HepG2 (cell line): ENCODE measurements around the gene RPRML. TPM values are rescaled to one million over a fixed set of nuclear protein-coding genes. Genes with fewer than 3 reads are reported as not detected.
A peak's percentile ranks its signal among the peaks of the same experiment; 100 is the strongest.

Experiments used
- AHR ChIP-seq: IDR thresholded peaks from 2 replicates; pipeline ENCODE4 v1.6.1; 2018; ENCODE audit warnings: missing genetic modification reagents, missing compliant biosample characterization
- ATRX ChIP-seq: sonication (generic); formaldehyde crosslinking; IDR thresholded peaks from 2 replicates; pipeline ENCODE4 v1.4.0; 2020; ENCODE audit warnings: missing genetic modification reagents, borderline replicate concordance
- CC2D1A ChIP-seq: sonication (generic); formaldehyde crosslinking; IDR thresholded peaks from 2 replicates; pipeline ENCODE4 v1.8.1; 2023; ENCODE audit warnings: mild to moderate bottlenecking, missing genetic modification reagents
- ELF3 ChIP-seq: IDR thresholded peaks from 2 replicates; pipeline ENCODE4 v1.6.1; 2016; ENCODE audit warnings: missing genetic modification reagents, missing compliant biosample characterization
- ELF4 ChIP-seq: sonication (generic); formaldehyde crosslinking; IDR thresholded peaks from 2 replicates; pipeline ENCODE4 v1.5.0; 2020; ENCODE audit warnings: missing genetic modification reagents, mild to moderate bottlenecking, moderate library complexity, borderline replicate concordance
- GATAD2A ChIP-seq: IDR thresholded peaks from 2 replicates; pipeline ENCODE4 v1.6.1; 2016
- MATR3 ChIP-seq: sonication (generic); formaldehyde crosslinking; IDR thresholded peaks from 2 replicates; pipeline ENCODE4 v1.4.0; 2020; ENCODE audit warnings: missing genetic modification reagents
- MEIS1 ChIP-seq: sonication (generic); formaldehyde crosslinking; IDR thresholded peaks from 2 replicates; pipeline ENCODE4 v1.9.0; 2021; ENCODE audit warnings: mild to moderate bottlenecking, missing genetic modification reagents, moderate library complexity, borderline replicate concordance
- NFKBIZ ChIP-seq: IDR thresholded peaks from 2 replicates; pipeline ENCODE4 v1.6.1; 2018; ENCODE audit warnings: missing genetic modification reagents, missing compliant biosample characterization
- NPAS2 ChIP-seq: sonication (generic); formaldehyde crosslinking; IDR thresholded peaks from 2 replicates; pipeline ENCODE4 v1.8.0; 2022; ENCODE audit warnings: mild to moderate bottlenecking, missing genetic modification reagents, borderline replicate concordance
- PCBP2 ChIP-seq: fragments of 200-400 bp; formaldehyde crosslinking; optimal IDR thresholded peaks from 2 replicates; pipeline ENCODE3; 2018; ENCODE audit warnings: low read length, low read depth; ENCODE audit not compliant: poor library complexity, severe bottlenecking
- POLR2G ChIP-seq: fragments of 200-400 bp; formaldehyde crosslinking; IDR thresholded peaks from 2 replicates; pipeline ENCODE4 v1.6.1; 2018; ENCODE audit warnings: mild to moderate bottlenecking, low read depth, low read length, moderate library complexity
- PTBP1 ChIP-seq: fragments of 200-400 bp; formaldehyde crosslinking; IDR thresholded peaks from 2 replicates; pipeline ENCODE4 v1.6.1; 2018; ENCODE audit warnings: low read length, low read depth; ENCODE audit not compliant: poor library complexity, severe bottlenecking
- RCOR2 ChIP-seq: IDR thresholded peaks from 2 replicates; pipeline ENCODE4 v1.6.1; 2016; ENCODE audit warnings: missing biosample characterization, missing genetic modification reagents
- SYNCRIP ChIP-seq: fragments of 200-400 bp; formaldehyde crosslinking; IDR thresholded peaks from 2 replicates; pipeline ENCODE4 v1.6.1; 2018; ENCODE audit warnings: mild to moderate bottlenecking, low read depth, low read length; ENCODE audit not compliant: insufficient read depth
- TBX3 ChIP-seq: fragments of 450-650 bp; IDR thresholded peaks from 2 replicates; pipeline ENCODE4 v1.6.1; 2017; ENCODE audit warnings: antibody characterized with exemption, mild to moderate bottlenecking, inconsistent platforms, borderline replicate concordance
- ZFP82 ChIP-seq: sonication (generic); formaldehyde crosslinking; IDR thresholded peaks from 2 replicates; pipeline ENCODE4 v1.5.1; 2020; ENCODE audit warnings: mild to moderate bottlenecking, missing genetic modification reagents, borderline replicate concordance
- ZFYVE20 ChIP-seq: sonication (generic); formaldehyde crosslinking; IDR thresholded peaks from 2 replicates; pipeline ENCODE4 v1.8.0; 2023; ENCODE audit warnings: low read depth, mild to moderate bottlenecking, moderate library complexity, missing genetic modification reagents, borderline replicate concordance
- ZNF343 ChIP-seq: sonication (generic); formaldehyde crosslinking; IDR thresholded peaks from 2 replicates; pipeline ENCODE4 v1.4.0; 2020; ENCODE audit warnings: mild to moderate bottlenecking, missing genetic modification reagents
- ZNF569 ChIP-seq: sonication (generic); formaldehyde crosslinking; IDR thresholded peaks from 2 replicates; pipeline ENCODE4 v1.5.0; 2020; ENCODE audit warnings: mild to moderate bottlenecking, missing genetic modification reagents, moderate library complexity, borderline replicate concordance
- ZNF629 ChIP-seq: sonication (generic); formaldehyde crosslinking; conservative IDR thresholded peaks from 2 replicates; pipeline ENCODE4 v1.5.0; 2020; ENCODE audit warnings: missing genetic modification reagents
- ZNF660 ChIP-seq: sonication (generic); formaldehyde crosslinking; IDR thresholded peaks from 2 replicates; pipeline ENCODE4 v1.5.1; 2020; ENCODE audit warnings: mild to moderate bottlenecking, low read depth, missing genetic modification reagents, borderline replicate concordance
- ZNF713 ChIP-seq: sonication (generic); formaldehyde crosslinking; IDR thresholded peaks from 2 replicates; pipeline ENCODE4 v1.4.0; 2020; ENCODE audit warnings: mild to moderate bottlenecking, missing genetic modification reagents
- ZNF768 ChIP-seq: sonication (generic); formaldehyde crosslinking; IDR thresholded peaks from 2 replicates; pipeline ENCODE4 v1.4.0; 2020; ENCODE audit warnings: missing genetic modification reagents
- ZNF891 ChIP-seq: sonication (generic); formaldehyde crosslinking; IDR thresholded peaks from 2 replicates; pipeline ENCODE4 v1.5.0; 2020; ENCODE audit warnings: mild to moderate bottlenecking, missing genetic modification reagents
- ZSCAN29 ChIP-seq: sonication (generic); formaldehyde crosslinking; conservative IDR thresholded peaks from 2 replicates; pipeline ENCODE4 v1.4.0; 2020; ENCODE audit warnings: mild to moderate bottlenecking, missing genetic modification reagents
- polyA plus RNA-seq, 8 experiments: library from polyadenylated mRNA; depleted of rRNA in 3 of 8; stranded (reverse) in 7 of 8; unstranded in 1 of 8; fragments of >200 nt; fragmentation: Illumina TruSeq in 4 of 8; extraction: Trizol in 4 of 8; gene quantifications; 2 replicates each; pipeline versions ENCODE4 v1.2.1 to v1.2.3, GENCODE V29; 2011 to 2016; ENCODE audit warnings: low read depth in 4 of 8, missing spikeins in 1 of 8, mixed read lengths in 1 of 8; ENCODE audit not compliant: insufficient read depth in 1 of 8
- total RNA-seq, 5 experiments: library from RNA; depleted of rRNA; stranded (reverse); fragments of >200 nt; fragmentation: Illumina TruSeq; extraction: Trizol; gene quantifications; 2 replicates each; pipeline ENCODE4 v1.2.3, GENCODE V29; 2016; ENCODE audit warnings: low read depth in 1 of 5
- TF ChIP-seq, protein P1 (sequence below): IDR thresholded peaks from 2 replicates; pipeline ENCODE4 v1.6.1; 2018; ENCODE audit warnings: missing genetic modification reagents
- TF ChIP-seq, protein P2 (sequence below): sonication (generic); formaldehyde crosslinking; IDR thresholded peaks from 2 replicates; pipeline ENCODE4 v1.4.0; 2020; ENCODE audit warnings: mild to moderate bottlenecking, missing genetic modification reagents, borderline replicate concordance

RPRML gene
- total and polyA plus RNA-seq, 2 of the 13 experiments (the other 11 are each of a cell fraction or from before 2014, with no cell fraction given), result not detected

DNA sequence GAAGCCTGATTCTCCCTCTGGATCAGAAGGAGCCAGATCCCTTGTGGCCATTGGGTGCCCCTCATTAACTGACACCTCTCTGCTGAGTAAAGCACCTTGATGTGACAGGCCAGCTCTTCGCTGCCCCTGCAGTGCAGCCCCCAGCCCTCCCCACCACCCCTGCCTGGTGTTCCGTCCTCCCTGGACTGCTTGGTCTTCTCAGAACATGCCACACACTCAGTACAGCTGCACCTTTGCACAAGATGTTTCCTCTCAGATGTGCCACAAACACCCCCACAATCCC lies 35.9 kb downstream of the RPRML start (continued):
- TF ChIP-seq, protein P1, sequence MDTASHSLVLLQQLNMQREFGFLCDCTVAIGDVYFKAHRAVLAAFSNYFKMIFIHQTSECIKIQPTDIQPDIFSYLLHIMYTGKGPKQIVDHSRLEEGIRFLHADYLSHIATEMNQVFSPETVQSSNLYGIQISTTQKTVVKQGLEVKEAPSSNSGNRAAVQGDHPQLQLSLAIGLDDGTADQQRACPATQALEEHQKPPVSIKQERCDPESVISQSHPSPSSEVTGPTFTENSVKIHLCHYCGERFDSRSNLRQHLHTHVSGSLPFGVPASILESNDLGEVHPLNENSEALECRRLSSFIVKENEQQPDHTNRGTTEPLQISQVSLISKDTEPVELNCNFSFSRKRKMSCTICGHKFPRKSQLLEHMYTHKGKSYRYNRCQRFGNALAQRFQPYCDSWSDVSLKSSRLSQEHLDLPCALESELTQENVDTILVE (CRISPR knock-in tag), result no peak
- TF ChIP-seq ELF4 (CRISPR knock-in tag), result 0 out of 2 replicates have a peak, but pooled peaks have one; percentile 3
- no peak for TF ChIP-seq NPAS2 (CRISPR knock-in tag)
- TF ChIP-seq ELF3 (CRISPR knock-in tag), result no peak
- no peak for TF ChIP-seq ATRX
- TF ChIP-seq ZNF660, result no peak
- no peak for TF ChIP-seq ZNF713
- no peak for TF ChIP-seq AHR
- TF ChIP-seq, protein P2, sequence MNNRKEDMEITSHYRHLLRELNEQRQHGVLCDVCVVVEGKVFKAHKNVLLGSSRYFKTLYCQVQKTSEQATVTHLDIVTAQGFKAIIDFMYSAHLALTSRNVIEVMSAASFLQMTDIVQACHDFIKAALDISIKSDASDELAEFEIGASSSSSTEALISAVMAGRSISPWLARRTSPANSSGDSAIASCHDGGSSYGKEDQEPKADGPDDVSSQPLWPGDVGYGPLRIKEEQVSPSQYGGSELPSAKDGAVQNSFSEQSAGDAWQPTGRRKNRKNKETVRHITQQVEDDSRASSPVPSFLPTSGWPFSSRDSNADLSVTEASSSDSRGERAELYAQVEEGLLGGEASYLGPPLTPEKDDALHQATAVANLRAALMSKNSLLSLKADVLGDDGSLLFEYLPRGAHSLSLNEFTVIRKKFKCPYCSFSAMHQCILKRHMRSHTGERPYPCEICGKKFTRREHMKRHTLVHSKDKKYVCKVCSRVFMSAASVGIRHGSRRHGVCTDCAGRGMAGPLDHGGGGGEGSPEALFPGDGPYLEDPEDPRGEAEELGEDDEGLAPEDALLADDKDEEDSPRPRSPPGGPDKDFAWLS (CRISPR knock-in tag), result no peak
- no peak for TF ChIP-seq SYNCRIP
- peak; percentile 54; the same call in 1 of the 2 replicates for TF ChIP-seq ZSCAN29 (CRISPR knock-in tag)
- no peak for TF ChIP-seq ZNF569 (CRISPR knock-in tag)
- no peak for TF ChIP-seq ZFP82 (CRISPR knock-in tag)
- TF ChIP-seq POLR2G, result no peak
- TF ChIP-seq ZNF768, result no peak
- no peak for TF ChIP-seq CC2D1A
- TF ChIP-seq RCOR2 (CRISPR knock-in tag), result no peak
- 0 out of 2 replicates have a peak, but pooled peaks have one; percentile 1 for TF ChIP-seq MEIS1 (CRISPR knock-in tag)
- TF ChIP-seq TBX3, result no peak
- no peak for TF ChIP-seq PCBP2
- no peak for TF ChIP-seq MATR3 (CRISPR knock-in tag)
- TF ChIP-seq ZNF891 (CRISPR knock-in tag), result no peak
- TF ChIP-seq ZNF343 (CRISPR knock-in tag), result peak; percentile 20; the same call in 1 of the 2 replicates
- no peak; the same call in 1 of the 2 replicates for TF ChIP-seq NFKBIZ (CRISPR knock-in tag)
- TF ChIP-seq ZNF629 (CRISPR knock-in tag), result no peak
- TF ChIP-seq PTBP1, result no peak
- TF ChIP-seq ZFYVE20 (CRISPR knock-in tag), result 0 out of 2 replicates have a peak, but pooled peaks have one; percentile 6
- TF ChIP-seq GATAD2A (CRISPR knock-in tag), result no peak
